NCI-H146 treated with DMSO at 0.1 percent for 48 hours (cell line): ENCODE data around the gene AMHR2.

ENCODE experiments used
- DNase-seq: peaks from one replicate; lab custom pipeline; 2025; ENCODE audit not compliant: unreplicated experiment; lab: John Stamatoyannopoulos, UW

The AMHR2 gene

GRCh38 chr12:53479331-53479730 lies 55.7 kb downstream of the AMHR2 start:
- DNase-seq, result no peak

GRCh38 chr12:53480491-53481442 lies 57.1 kb downstream of the AMHR2 start:
- no peak for DNase-seq
